HepG2 (cell line): ENCODE data around the gene DOC2A. TPM values are rescaled to one million over a fixed set of nuclear protein-coding genes. Genes with fewer than 3 reads are reported as not detected.
A peak's percentile ranks its signal among the peaks of the same experiment; 100 is the strongest.

Source experiments
- ADNP ChIP-seq: sonication (generic); formaldehyde crosslinking; IDR thresholded peaks from 2 replicates; pipeline ENCODE4 v1.4.0; 2020; ENCODE audit warnings: missing genetic modification reagents
- CENPT ChIP-seq: sonication (generic); formaldehyde crosslinking; IDR thresholded peaks from 2 replicates; pipeline ENCODE4 v1.8.0; 2022; ENCODE audit warnings: low read depth, mild to moderate bottlenecking, moderate library complexity, missing genetic modification reagents
- FLYWCH1 ChIP-seq: sonication (generic); formaldehyde crosslinking; IDR thresholded peaks from 2 replicates; pipeline ENCODE4 v1.8.1; 2023; ENCODE audit warnings: mild to moderate bottlenecking, missing genetic modification reagents
- GTF2F1 ChIP-seq: fragments of 150-350 bp; IDR thresholded peaks from 2 replicates; pipeline ENCODE4 v1.6.1; 2014; ENCODE audit warnings: low read length
- U2AF1 ChIP-seq: fragments of 200-400 bp; formaldehyde crosslinking; optimal IDR thresholded peaks from 2 replicates; pipeline ENCODE3; 2017; ENCODE audit warnings: mild to moderate bottlenecking, low read depth, low read length
- ZNF460 ChIP-seq: sonication (generic); formaldehyde crosslinking; IDR thresholded peaks from 2 replicates; pipeline ENCODE4 v1.5.1; 2020; ENCODE audit warnings: missing genetic modification reagents, mild to moderate bottlenecking, borderline replicate concordance
- ZNF503 ChIP-seq: sonication (generic); formaldehyde crosslinking; IDR thresholded peaks from 2 replicates; pipeline ENCODE4 v1.4.0; 2020; ENCODE audit warnings: missing genetic modification reagents
- ZNF646 ChIP-seq: sonication (generic); formaldehyde crosslinking; IDR thresholded peaks from 2 replicates; pipeline ENCODE4 v1.9.0; 2021; ENCODE audit warnings: mild to moderate bottlenecking, missing genetic modification reagents
- ZNF83 ChIP-seq: sonication (generic); formaldehyde crosslinking; IDR thresholded peaks from 2 replicates; pipeline ENCODE4 v1.4.0; 2020; ENCODE audit warnings: missing genetic modification reagents, mild to moderate bottlenecking, borderline replicate concordance
- polyA plus RNA-seq, 8 experiments: library from polyadenylated mRNA; depleted of rRNA in 3 of 8; stranded (reverse) in 7 of 8; unstranded in 1 of 8; fragments of >200 nt; fragmentation: Illumina TruSeq in 4 of 8; extraction: Trizol in 4 of 8; gene quantifications; 2 replicates each; pipeline versions ENCODE4 v1.2.1 to v1.2.3, GENCODE V29; 2011 to 2016; ENCODE audit warnings: low read depth in 4 of 8, missing spikeins in 1 of 8, mixed read lengths in 1 of 8; ENCODE audit not compliant: insufficient read depth in 1 of 8
- total RNA-seq, 5 experiments: library from RNA; depleted of rRNA; stranded (reverse); fragments of >200 nt; fragmentation: Illumina TruSeq; extraction: Trizol; gene quantifications; 2 replicates each; pipeline ENCODE4 v1.2.3, GENCODE V29; 2016; ENCODE audit warnings: low read depth in 1 of 5
- TF ChIP-seq, protein P1 (sequence below), 2 experiments: fragments of 450-650 bp in 1 of 2; sonication (generic) in 1 of 2; formaldehyde crosslinking in 1 of 2; IDR thresholded peaks; 2 replicates each; pipeline versions ENCODE4 v1.6.1 to v1.8.0; 2016 to 2022; ENCODE audit warnings: antibody characterized with exemption in 1 of 2, mild to moderate bottlenecking in 1 of 2, missing genetic modification reagents in 1 of 2

The DOC2A gene
- total and polyA plus RNA-seq, 2 of the 13 experiments (the other 11 are each of a cell fraction or from before 2014, with no cell fraction given), result 0.15 to 0.55 TPM

GRCh38 chr16:30052671-30053372 lies 42.0 kb upstream of the DOC2A start (continued):
- TF ChIP-seq, protein P1, sequence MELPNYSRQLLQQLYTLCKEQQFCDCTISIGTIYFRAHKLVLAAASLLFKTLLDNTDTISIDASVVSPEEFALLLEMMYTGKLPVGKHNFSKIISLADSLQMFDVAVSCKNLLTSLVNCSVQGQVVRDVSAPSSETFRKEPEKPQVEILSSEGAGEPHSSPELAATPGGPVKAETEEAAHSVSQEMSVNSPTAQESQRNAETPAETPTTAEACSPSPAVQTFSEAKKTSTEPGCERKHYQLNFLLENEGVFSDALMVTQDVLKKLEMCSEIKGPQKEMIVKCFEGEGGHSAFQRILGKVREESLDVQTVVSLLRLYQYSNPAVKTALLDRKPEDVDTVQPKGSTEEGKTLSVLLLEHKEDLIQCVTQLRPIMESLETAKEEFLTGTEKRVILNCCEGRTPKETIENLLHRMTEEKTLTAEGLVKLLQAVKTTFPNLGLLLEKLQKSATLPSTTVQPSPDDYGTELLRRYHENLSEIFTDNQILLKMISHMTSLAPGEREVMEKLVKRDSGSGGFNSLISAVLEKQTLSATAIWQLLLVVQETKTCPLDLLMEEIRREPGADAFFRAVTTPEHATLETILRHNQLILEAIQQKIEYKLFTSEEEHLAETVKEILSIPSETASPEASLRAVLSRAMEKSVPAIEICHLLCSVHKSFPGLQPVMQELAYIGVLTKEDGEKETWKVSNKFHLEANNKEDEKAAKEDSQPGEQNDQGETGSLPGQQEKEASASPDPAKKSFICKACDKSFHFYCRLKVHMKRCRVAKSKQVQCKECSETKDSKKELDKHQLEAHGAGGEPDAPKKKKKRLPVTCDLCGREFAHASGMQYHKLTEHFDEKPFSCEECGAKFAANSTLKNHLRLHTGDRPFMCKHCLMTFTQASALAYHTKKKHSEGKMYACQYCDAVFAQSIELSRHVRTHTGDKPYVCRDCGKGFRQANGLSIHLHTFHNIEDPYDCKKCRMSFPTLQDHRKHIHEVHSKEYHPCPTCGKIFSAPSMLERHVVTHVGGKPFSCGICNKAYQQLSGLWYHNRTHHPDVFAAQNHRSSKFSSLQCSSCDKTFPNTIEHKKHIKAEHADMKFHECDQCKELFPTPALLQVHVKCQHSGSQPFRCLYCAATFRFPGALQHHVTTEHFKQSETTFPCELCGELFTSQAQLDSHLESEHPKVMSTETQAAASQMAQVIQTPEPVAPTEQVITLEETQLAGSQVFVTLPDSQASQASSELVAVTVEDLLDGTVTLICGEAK (IDR thresholded peaks at IDR 0.05), result no peak
- TF ChIP-seq, protein P1 (CRISPR knock-in tag; IDR thresholded peaks at IDR 0.05), result peak; percentile 95
- peak; percentile 95; the same call in 1 of the 2 replicates for TF ChIP-seq ZNF83 (CRISPR knock-in tag)
- TF ChIP-seq ZNF460 (CRISPR knock-in tag), result no peak
- TF ChIP-seq ZNF503 (CRISPR knock-in tag), result 0 out of 2 replicates have a peak, but pooled peaks have one; percentile 63
- peak; percentile 93 for TF ChIP-seq FLYWCH1 (CRISPR knock-in tag)
- TF ChIP-seq ADNP (CRISPR knock-in tag), result no peak
- TF ChIP-seq GTF2F1, result no peak
- TF ChIP-seq ZNF646 (CRISPR knock-in tag), result peak; percentile 64; the same call in 1 of the 2 replicates
- TF ChIP-seq U2AF1, result no peak
- TF ChIP-seq CENPT (CRISPR knock-in tag), result peak; percentile 76
